ENCODE results near the gene PSRC1. TPM values are rescaled to one million over a fixed set of nuclear protein-coding genes. Genes with fewer than 3 reads are reported as not detected.

The PSRC1 gene
- total RNA-seq, 4 donors from 2014 or later, result 5.3 to 12.5 (median 6.4) TPM

DNA sequence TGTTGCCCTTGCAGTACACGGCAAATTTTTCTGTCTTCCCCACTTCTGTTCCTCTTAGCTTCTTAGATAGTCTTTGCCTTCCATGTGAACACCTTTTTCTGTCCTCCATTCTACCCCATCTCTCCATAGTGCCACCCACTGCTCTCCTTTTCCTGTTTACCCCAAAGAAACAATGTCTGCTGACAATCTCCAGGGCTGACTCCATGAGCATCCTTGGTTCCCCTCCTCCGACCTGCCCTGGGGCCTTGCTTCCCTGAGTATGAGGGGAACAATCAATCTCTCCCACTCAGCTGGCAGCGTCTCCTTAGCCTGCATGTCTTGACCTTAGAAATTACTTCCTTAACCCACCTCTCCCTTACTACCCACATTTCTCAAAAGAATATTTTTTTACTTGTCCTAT, 36.2 kb upstream of the PSRC1 start:
- Histone ChIP-seq H3K36me3 (peaks cover 82 to 100% (median 100%) of the 10 kb centered on the region in 4 donors), H3K27me3 (no peaks in the 10 kb centered on the region), H3K9me3 (no peaks in the 10 kb centered on the region), H3K4me3 (no peak overlapping the region), H3K27ac (replicated peaks in 1 of 4) (no peak overlapping the region), H3K4me1 (peaks cover 0 to 5% (median 2%) of the 10 kb centered on the region in 4 donors)
- intact Hi-C loops (cut with DNase I), result no loop called here
- TF ChIP-seq POLR2AphosphoS5 (IDR thresholded peaks at IDR 0.05) (no peak), POLR2A (IDR thresholded peaks at IDR 0.05; ENCODE audit: low read depth) (no peak), EP300 (IDR thresholded peaks at IDR 0.05) (no peak)
- TF ChIP-seq, protein P1, sequence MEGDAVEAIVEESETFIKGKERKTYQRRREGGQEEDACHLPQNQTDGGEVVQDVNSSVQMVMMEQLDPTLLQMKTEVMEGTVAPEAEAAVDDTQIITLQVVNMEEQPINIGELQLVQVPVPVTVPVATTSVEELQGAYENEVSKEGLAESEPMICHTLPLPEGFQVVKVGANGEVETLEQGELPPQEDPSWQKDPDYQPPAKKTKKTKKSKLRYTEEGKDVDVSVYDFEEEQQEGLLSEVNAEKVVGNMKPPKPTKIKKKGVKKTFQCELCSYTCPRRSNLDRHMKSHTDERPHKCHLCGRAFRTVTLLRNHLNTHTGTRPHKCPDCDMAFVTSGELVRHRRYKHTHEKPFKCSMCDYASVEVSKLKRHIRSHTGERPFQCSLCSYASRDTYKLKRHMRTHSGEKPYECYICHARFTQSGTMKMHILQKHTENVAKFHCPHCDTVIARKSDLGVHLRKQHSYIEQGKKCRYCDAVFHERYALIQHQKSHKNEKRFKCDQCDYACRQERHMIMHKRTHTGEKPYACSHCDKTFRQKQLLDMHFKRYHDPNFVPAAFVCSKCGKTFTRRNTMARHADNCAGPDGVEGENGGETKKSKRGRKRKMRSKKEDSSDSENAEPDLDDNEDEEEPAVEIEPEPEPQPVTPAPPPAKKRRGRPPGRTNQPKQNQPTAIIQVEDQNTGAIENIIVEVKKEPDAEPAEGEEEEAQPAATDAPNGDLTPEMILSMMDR (IDR thresholded peaks at IDR 0.05), result no peak
- WGBS, result 77% methylated on average over 3 of the region's 3 CpGs
- no peak for DNase-seq (ENCODE audit: extremely low spot score)

DNA sequence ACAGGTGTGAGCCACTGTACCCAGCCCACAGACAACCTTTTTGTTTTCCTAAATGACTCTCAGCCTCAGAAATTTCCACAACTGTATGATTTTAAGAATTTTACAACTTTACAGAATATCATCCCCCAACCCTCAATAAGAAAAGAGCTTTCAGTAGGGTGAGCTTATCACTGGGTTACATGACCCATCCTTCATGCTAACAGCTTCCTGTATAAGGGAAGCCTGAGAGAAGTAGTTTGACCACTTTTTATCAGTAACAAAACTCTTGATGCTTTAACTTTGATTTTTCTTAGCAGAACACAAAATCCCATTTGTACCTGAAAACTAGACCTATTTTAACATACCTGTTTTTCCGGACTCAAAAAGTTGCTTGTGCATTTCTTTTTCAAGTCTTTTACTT, 33.6 kb upstream of the PSRC1 start:
- no peak overlapping the region for H3K4me3 ChIP-seq
- peaks cover 56 to 100% (median 96%) of the 10 kb centered on the region in 4 donors for H3K36me3 ChIP-seq
- 89% methylated on average over 1 of the region's 1 CpG for WGBS
- no peak for DNase-seq (ENCODE audit: extremely low spot score)
- intact Hi-C loops (cut with DNase I), result no loop called here
- no peaks in the 10 kb centered on the region for H3K27me3 ChIP-seq
- no peaks in the 10 kb centered on the region for H3K9me3 ChIP-seq
- peaks cover 0 to 26% (median 9%) of the 10 kb centered on the region in 4 donors for H3K4me1 ChIP-seq
- TF ChIP-seq EP300 (IDR thresholded peaks at IDR 0.05) (no peak), POLR2A (IDR thresholded peaks at IDR 0.05; ENCODE audit: low read depth) (no peak), POLR2AphosphoS5 (IDR thresholded peaks at IDR 0.05) (no peak)
- TF ChIP-seq, protein P1 (IDR thresholded peaks at IDR 0.05), result no peak
- H3K27ac ChIP-seq (replicated peaks in 1 of 4), result no peak overlapping the region

- peaks cover 43 to 96% (median 91%) of the 10 kb centered on the region in 4 donors for H3K36me3 ChIP-seq
- no peaks in the 10 kb centered on the region for H3K9me3 ChIP-seq
- no peak overlapping the region for H3K4me3 ChIP-seq
- DNase-seq (ENCODE audit: extremely low spot score), result no peak
- WGBS, result 93% methylated on average over 4 of the region's 4 CpGs
- H3K27me3 ChIP-seq, result no peaks in the 10 kb centered on the region
- intact Hi-C loops (cut with DNase I), result no loop called here
- no peak for TF ChIP-seq POLR2AphosphoS5 (IDR thresholded peaks at IDR 0.05)
- TF ChIP-seq, protein P1 (IDR thresholded peaks at IDR 0.05), result no peak
- TF ChIP-seq POLR2A (IDR thresholded peaks at IDR 0.05; ENCODE audit: low read depth), result no peak
- TF ChIP-seq EP300 (IDR thresholded peaks at IDR 0.05), result no peak
- H3K27ac ChIP-seq (replicated peaks in 1 of 4), result peak overlapping the region in 2 of 4 donors; percentile 1 to 9
- peaks cover 0 to 31% (median 12%) of the 10 kb centered on the region in 4 donors for H3K4me1 ChIP-seq
Observed at GRCh38 chr1:109315288-109315687, 32.3 kb upstream of the PSRC1 start.

DNA sequence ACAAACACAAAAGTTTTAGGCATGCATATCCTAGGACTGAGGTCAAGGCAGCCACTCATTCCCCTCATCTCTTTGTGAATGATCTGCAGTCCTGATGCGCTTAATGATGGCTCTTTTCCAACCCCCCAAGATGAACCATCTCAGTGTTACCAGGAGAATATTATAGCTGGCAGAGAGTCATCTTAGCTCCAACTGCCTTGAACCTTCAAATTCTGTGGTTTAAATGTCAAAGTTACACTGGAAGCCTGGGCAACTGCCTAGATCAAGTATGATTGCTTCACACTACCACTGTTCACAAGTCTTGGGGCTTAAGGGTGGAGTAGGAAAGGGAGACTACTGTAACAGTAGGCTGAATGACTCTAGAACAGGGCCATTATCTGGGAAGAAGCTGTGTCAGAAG, 31.9 kb upstream of the PSRC1 start:
- peaks cover 40 to 91% (median 86%) of the 10 kb centered on the region in 4 donors for H3K36me3 ChIP-seq
- no peaks in the 10 kb centered on the region for H3K27me3 ChIP-seq
- WGBS, result 100% methylated on average over 1 of the region's 1 CpG
- H3K9me3 ChIP-seq, result no peaks in the 10 kb centered on the region
- no peak for DNase-seq (ENCODE audit: extremely low spot score)
- TF ChIP-seq, protein P1 (IDR thresholded peaks at IDR 0.05), result no peak
- TF ChIP-seq POLR2AphosphoS5 (IDR thresholded peaks at IDR 0.05) (no peak), EP300 (IDR thresholded peaks at IDR 0.05) (no peak), POLR2A (IDR thresholded peaks at IDR 0.05; ENCODE audit: low read depth) (no peak)
- intact Hi-C loops (cut with DNase I), result no loop called here
- peak overlapping the region in 2 of 4 donors; percentile 1 to 9 for H3K27ac ChIP-seq (replicated peaks in 1 of 4)
- H3K4me3 ChIP-seq, result no peak overlapping the region
- H3K4me1 ChIP-seq, result peaks cover 0 to 36% (median 17%) of the 10 kb centered on the region in 4 donors
